OCI-LY1 (cell line): Measurements from ENCODE around the gene NRP1.

Experiments used
- EZH2 ChIP-seq: fragments of 200-600 bp; sonication (generic), shearing (Covaris generic); IDR thresholded peaks from 2 replicates; pipeline ENCODE4 v1.8.0; 2017; ENCODE audit warnings: borderline replicate concordance, mixed run types, mild to moderate bottlenecking, antibody characterized with exemption, low read length, moderate library complexity, mixed read lengths
- TF ChIP-seq, protein P1 (sequence below): fragments of 200-600 bp; sonication (generic), shearing (Covaris generic); IDR thresholded peaks from 2 replicates; pipeline ENCODE4 v1.5.1; 2017; ENCODE audit warnings: mild to moderate bottlenecking, antibody characterized with exemption, low read length, moderate library complexity, mixed read lengths

DNA sequence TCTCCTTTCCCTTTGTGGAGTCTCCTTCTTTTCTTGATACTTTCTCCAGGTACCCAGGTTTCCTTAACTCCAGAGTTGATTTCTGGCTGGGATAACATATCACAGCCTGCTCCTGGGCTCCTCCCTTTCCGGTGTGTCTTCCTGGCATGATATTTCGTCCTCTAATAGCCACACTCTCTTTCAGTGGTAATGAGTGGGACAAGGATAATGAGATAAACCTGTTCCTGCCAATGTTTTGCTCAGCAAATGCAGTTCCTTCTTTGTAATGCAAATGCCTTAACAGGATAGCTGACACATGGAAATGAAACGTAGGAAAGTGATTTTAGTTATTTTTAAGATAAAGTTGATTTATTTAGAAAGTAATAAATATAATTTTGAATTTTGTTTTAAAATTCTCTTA is 168.6 kb downstream of the NRP1 start:
- TF ChIP-seq, protein P1, sequence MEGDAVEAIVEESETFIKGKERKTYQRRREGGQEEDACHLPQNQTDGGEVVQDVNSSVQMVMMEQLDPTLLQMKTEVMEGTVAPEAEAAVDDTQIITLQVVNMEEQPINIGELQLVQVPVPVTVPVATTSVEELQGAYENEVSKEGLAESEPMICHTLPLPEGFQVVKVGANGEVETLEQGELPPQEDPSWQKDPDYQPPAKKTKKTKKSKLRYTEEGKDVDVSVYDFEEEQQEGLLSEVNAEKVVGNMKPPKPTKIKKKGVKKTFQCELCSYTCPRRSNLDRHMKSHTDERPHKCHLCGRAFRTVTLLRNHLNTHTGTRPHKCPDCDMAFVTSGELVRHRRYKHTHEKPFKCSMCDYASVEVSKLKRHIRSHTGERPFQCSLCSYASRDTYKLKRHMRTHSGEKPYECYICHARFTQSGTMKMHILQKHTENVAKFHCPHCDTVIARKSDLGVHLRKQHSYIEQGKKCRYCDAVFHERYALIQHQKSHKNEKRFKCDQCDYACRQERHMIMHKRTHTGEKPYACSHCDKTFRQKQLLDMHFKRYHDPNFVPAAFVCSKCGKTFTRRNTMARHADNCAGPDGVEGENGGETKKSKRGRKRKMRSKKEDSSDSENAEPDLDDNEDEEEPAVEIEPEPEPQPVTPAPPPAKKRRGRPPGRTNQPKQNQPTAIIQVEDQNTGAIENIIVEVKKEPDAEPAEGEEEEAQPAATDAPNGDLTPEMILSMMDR = no peak
- no peak for TF ChIP-seq EZH2
